SKM-1 treated with dmso at 0.1 percent for 144 hours (cell line): ENCODE results near the gene RSPO1.
"Not testable (repeated sequence)": the region's sequence is repeated elsewhere in the genome, so short reads cannot be mapped to it uniquely, and the experiment has no call there.

Source experiments
- DNase-seq: peaks from one replicate; lab custom pipeline; 2025; ENCODE audit not compliant: unreplicated experiment; lab: John Stamatoyannopoulos, UW

RSPO1 gene

DNA sequence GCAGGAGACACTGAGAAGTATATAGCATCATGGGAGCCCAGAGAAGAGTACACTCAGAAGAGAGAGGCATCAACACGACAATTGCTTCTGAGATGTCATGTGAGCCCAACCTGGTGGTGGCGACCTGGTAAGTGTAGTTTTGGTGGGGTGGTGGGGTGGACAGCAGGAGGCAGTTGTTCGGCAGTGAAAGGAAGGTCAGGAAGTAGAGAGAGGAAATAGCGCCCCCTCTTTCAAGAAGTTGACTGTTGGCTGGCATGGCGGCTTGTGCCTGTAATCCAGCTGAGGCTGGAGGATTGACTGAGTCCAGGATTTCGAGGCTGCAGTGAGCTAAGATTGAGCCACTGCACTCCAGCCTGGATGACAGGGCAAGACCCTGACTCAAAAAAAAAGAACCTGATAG, 12.6 kb downstream of the RSPO1 start:
- no peak for DNase-seq

DNA sequence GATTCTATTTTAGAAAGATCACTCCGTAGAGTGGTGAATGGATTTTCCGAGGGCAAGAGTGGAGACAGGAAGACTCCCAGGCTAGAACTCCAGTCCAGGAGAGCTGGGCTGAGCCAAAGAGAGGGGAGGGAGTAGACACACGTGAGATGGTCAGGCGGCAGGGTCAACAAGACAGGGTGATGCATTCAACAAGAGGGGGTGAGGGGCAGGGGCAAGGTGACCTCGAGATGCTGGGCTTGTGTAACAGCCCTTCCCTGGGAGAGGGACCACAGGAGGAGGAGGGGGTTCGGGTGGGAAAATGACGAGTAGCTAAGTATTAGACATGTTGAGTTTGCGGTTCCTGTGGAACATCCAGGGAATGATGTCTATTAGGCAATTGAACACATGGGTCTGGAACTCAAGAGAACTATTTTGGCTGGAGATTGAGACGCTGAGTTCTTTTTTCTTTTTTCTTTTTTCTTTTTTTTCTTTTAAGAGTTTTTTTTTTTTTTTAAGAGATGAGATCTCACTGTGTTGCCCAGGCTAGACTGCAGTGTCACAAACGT, 13.3 kb downstream of the RSPO1 start:
- DNase-seq = no peak

DNA sequence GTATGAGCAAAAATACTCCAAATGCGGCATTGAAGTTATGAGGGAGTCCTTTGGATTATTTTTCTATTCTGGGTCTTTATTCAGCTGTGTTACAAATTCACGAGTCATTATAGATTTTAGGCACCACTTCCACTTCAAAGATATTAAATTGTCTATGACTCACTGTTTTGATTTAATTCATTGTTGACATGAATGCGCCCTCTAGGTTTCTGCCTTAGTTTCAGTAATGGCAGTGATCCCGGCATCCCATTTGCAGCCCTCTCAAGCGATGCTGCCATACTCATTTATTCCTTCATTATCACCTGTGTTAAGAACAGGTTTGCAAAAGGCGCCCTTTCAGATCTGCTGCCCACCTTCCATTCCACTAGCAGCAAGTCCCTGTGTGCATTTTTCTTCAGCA, 14.0 kb downstream of the RSPO1 start:
- DNase-seq = no peak

DNA sequence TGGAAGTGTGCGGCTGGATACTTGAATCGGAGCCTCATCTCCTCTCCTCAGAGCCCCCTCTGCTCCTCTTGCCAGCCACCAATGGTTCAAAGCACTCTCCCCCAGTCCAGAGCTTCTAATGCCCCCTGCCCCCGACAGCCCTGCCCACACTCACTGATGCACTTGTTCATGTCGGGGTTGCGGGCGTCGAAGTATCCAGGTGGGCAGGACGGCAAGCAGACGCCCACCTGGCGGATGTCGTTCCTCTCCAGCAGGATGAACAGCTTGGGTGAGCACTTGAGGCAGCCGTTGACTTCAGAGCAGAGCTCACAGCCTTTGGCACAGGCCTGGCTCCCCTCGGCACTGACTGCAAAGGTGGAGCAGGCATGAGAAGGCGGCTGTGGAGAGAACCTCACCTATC, 18.4 kb downstream of the RSPO1 start:
- DNase-seq = no peak

DNA sequence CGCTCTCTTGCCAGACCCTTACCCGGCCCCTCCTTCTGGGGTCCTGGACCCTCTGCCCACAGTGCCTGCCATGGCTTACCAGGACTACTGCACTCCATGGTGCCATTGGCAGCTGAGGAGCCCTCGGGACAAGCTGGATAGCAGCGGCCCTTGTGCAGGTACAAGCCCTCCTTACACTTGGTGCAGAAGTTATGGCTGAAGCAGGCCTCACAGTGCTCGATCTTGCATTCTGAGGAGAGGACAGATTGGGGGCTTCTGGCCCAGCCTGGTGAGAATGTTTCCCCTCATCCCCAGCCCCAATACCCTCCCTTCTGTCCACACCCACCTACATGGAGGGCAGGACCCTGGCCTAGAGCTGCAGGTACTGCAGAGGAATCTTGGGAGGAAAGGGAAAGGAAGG, 20.6 kb downstream of the RSPO1 start:
- no peak for DNase-seq

DNA sequence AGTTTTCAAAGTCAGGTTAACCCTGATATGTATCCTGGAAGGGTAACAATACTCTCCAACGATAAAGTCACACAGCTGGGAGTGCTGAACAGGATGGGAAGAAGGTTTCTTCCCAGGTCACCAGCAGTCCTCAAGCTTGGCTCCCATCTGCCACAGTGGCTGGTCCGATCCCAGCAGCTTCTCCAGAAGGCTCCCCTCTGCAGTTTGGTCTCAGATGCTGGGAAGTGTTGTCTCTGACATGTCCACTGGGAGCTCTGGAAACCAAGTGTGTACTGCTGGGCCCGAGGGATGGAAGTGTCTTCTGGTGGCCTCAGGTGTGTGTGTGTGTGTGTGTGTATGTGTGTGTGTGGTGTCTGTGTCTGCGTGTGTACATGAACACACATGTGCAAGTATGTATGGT, 22.5 kb downstream of the RSPO1 start:
- no peak for DNase-seq

DNA sequence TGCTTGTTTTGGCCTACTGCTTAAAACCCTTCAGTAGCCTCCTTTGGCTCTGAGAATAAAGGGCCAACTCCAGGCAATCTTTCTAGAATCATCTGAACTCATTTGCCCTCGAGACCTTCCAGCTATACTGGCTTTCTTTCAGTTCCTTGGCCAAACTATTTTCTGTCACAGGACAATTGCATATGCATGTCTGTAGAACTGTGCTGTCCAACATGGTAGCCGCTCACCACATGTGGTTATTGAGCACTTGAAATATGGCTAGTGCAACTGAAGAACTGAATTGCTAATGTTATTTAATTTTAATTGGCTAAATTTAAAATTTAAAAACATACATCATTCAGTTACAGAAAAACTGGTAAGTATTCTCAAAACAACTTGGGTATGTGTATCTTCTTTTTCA, 24.7 kb downstream of the RSPO1 start:
- no peak for DNase-seq

DNA sequence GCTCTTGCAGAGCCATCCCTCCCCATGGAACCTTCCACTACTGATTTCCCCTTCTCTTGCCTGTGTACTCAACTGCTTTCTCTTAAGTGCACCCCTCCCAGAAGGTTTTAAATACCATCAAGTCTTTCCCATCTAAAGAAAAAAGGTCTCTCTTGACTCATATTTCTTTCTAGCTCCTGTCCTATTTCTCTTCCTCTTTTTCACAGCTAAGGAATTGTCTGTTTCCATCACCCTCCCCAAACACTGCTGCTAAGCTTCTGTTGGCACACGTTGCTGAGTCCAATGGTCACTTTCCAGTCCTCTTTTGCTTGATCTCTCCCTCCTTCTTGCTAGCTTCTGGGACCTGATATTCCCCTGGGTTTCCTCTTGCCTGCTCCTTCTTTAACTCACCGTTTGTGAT, 25.7 kb downstream of the RSPO1 start:
- no peak for DNase-seq

DNA sequence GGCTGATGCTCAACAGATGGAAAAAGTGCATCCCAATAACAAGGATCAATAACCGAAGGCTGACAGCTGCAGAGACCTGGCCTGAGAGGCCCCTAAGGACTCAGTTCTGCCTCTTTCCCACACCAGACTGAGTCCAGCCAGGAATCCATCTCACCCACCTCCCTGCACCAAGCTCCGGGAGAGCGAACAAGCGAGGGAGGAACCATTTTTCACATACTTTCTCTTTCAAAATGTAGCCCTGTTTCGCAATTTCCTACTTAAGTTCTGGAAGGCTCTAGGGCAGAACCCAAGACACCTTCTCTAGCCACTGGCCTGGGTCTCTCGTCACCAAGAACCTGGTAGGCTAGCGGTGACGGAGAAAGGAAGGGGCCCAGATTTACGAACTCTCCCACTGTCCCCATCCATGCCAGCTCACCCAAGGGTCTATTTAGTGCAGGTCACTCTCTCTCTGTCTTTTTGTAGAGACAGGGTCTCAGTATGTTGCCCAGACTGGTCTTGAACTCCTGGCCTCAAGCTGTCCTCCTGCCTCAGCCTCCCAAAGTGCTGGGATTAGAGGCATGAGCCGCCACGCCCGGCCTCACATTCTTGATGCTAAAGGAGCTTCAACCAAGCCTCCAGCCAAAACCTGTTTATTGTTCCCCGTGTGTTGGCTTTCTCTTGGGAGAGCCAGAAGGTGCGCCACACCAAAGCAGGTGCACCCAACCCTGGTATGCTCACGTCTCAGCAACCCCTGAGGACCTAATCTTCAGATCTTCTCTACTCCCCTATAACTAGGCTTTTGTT, 28.0 kb downstream of the RSPO1 start:
- no peak for DNase-seq

DNA sequence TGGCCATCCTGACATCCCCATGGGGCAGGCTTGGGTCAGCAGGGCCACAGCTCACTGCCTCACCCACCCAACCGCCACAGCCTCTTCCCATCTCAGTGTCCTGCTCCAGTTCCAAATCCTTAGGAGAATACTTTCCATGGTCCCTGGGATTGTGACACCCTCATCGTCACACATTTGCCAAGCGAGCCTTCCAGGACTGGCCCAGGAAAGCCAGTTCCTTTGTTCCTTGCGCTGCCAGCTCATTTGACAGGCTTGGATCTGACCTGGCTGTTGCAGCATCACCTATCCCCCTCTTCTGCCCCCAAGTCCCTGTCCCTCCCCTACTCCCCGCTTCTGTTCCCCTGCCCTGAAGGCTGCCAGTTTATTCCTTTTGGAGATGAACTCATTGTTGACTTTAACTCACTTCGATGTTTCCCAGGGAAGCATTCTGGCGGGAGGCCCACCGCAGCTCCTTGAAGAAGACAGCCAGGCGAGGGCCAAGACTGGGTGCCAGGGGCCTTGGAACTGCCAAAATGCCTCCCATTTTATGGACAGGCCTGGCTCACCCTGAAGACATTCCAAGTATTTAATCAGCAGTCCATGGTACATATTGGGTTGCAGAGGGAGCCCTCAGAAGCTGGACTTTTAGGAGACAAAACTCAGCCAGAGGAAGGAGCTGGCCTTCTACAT, 28.8 kb downstream of the RSPO1 start:
- DNase-seq = no peak

DNA sequence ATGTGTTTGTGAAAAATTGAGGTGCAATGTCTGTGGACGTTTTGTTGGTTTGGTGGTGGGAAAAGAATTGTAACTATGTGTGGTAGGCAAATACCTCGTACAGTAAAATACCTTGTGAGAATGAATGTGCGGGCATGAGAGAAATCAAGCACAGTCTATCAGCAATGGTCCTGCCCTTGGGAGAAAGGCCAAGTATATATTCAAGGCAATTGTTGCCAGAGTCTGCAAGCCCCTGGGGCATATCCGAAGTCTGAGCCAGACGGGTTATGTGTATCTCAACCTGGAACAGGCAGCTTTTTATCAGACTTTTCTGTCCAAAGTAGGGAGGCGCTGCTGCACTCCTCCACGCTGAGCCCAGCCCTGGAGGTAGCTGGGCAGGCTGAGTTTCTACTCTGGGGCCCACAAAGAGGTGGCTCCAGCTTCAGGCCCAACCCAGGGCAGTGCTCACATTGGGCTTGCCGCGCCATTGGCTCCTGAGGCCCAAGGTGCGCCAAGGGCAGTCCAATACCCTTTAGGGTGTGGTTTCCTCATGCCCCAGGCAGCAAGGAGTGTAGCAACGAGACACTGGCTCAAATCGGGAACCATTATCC, 29.5 kb downstream of the RSPO1 start:
- no peak for DNase-seq

DNA sequence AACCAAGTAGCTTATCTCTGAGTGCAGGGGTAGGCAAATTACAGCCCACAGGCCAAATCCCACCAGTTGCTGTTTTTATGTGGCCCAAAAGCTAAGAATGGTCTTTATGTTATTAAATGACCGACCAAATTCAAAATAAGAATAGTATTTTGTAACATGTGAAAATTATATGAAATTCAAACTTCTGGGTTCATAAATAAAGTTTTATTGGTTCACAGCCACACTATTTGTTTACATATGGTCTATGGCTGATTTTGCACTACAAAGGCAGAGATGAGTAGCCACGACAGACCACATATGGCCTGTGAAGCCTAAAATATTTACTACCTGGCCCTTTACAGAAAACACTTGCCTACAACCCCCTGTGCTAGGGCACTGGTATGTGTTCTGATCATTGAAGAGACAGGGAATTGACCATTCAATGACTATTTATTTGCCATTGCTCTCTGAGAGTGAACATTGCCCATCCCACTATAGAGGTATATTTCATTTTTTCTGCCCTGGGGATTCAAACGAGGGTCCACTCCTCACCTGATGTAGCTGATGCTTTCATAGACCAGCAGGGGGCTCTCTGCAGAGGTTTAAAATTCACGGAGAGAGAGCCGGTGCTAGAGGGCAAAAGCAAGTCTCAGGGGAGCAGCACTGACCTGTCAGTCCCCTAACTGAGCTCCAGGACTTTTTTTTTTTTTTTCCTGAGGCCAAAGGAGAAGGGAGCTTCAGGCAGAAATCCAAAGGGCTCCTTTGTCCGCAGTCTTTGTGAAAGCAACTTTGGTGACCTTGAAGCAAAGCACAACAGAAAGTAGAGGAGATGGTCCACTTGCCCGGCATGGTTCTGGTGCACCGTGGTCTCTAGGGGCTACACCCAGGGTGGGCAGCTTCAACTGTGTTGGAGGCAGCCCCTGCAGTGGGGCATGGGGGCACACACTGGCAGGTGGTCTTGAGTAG, 31.7 kb downstream of the RSPO1 start:
- peak; percentile 18 for DNase-seq

DNA sequence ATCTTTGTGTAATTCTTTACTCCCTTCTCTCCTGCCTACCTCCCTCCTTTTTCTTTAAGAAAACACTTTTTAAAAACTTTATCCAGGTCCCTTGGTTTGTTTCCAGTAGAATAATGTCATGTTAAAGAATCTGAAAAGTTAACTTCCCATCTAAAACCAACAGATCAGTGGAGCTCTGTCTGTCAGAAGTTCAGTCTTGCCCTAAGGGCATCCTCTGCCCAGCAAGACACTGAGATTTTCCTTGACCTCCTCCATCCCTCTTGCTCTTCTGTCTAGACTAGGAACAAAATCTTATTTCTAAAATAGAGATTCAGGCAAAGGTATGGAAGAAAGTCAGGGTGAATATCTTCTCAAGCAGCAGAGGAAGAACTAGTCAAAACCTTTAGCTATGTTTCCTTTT, 33.3 kb downstream of the RSPO1 start:
- DNase-seq = no peak

DNA sequence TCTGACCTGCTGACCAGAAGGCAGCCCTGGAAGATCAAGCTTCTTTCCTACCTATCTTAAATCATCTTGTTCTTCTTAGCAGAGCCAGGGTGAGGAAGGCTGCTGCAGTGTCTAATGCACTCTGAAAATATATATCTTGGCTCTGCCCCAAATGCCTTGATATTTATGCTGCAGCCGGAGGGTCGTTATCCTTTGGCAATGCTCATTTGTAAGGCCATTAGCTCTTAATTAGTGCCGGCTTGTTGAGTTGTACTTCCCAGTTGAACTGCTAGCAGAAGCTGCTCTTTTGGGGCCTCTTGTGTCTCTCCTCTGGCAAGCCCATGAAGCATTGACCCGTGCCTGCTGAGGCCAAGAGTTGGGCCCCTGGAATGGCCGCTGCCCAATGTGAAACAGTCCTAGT, 34.8 kb downstream of the RSPO1 start:
- DNase-seq = no peak

DNA sequence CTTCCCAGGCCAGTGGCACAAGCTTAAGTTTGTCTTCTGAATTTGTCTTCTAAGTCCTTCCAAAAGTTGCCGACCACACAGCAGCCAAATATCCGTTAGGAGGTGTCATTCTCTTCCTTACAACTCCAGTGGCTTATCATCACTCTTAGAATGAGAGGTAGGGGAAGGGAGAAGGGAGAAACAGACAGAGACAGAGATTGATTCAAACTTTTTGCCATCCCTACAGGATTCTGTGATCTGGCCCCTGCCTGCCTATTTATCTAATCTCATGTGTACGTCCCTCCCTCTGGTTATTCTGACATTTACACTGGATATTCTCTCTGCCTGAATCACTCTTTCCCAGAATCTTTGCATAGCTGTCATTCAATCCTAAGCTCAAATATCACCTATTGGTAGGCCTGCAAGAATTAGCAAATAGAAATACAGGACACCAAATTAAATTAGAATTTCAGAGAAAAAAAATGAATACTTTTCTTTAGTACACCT, 38.5 kb downstream of the RSPO1 start:
- DNase-seq = no peak

DNA sequence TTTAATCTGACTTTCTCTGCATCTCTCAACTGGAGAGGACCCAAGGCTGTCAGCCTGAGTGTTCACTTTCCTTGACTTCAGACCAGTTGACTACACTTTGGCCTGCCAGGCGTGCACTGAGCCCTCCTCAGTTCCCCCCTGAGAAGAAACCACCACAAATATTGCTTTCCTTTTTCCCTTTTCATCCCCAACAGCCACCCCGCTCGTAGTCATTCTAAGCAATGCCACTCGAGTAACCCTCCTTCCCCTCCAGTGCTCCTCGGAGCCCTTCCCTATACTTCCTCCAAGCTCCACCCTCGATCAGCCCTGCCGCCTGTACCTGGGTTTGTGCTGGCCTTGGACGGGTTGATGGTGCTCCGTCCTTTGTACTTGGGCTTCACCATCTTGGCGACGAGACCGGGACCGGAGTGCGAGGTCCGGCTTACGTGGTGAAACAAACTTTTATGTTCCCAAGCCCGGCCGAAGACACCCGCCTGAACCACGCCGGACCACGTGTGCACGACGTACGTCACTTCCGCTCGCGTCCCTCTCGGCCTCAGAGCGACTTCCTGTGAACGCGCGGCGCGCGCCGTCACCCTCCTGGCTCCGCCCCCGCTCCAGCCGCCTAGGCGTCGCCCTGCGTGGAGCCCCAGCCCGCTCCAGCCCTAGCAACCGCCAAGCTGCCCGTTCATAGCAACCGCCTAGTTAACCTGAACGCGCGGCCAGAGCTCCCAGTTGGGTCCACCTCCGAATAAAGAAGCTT, 39.1 kb downstream of the RSPO1 start, which contains the start of gene GNL2:
Gene GNL2, minus strand, starts transcription at position 498 of the 742 bp plus-strand sequence. Its CDS starts 115 bp downstream, at position 383.
- peak; percentile 88 for DNase-seq

DNA sequence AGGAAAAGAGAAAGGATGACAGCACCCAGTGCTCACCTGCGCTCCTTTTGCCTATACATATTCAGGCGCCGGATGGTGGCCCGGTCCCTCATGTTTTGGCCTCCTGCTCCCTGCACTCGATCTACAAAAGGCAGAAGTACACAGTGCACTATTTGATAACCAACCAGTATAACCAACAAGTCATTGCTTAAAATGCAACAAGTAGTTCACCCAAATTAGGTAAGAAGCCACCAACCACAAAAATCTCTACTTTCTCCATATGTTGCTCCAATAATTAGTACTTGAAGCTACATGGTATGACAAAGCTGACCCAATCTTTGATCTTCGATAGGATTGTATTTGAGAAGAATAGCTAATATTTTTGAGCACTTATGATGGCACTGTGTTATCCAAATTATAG, 41.0 kb downstream of the RSPO1 start:
- DNase-seq = no peak

DNA sequence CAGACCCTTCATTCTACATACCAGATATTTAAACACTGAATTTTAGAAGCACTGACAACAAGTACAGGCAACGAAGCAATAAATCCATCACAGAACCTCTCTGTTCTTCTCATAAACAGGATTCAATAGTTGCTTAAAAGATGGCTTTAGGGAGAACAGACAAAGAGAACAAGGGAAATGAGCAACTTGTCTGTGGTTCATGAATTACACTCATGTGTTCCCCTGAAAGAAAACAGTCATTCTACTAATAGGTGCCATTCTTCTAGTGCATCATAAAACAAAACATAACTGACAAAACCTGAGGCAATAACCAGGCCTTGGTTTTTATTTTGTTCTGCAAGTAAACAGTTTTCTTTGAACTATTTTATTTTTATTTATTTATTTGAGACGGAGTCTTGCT, 45.8 kb downstream of the RSPO1 start:
- DNase-seq = no peak

DNA sequence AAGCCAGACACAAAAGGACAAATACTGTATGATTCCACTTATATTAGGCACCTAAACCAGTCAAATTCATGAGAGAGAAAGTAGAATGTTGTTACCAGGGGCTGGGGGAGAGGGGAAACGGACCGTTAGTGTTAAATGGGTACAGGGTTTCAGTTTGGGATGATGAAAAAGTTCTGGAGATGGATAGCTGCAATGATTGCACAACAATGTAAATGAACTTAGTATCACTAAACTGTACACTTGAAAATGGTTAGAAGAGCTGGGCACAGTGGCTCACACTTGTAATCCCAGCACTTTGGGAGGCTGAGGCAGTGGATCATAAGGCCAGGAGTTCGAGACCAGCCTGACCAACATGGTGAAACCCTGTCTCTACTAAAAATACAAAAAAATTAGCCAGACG, 50.1 kb downstream of the RSPO1 start:
- DNase-seq = not testable (repeated sequence)

DNA sequence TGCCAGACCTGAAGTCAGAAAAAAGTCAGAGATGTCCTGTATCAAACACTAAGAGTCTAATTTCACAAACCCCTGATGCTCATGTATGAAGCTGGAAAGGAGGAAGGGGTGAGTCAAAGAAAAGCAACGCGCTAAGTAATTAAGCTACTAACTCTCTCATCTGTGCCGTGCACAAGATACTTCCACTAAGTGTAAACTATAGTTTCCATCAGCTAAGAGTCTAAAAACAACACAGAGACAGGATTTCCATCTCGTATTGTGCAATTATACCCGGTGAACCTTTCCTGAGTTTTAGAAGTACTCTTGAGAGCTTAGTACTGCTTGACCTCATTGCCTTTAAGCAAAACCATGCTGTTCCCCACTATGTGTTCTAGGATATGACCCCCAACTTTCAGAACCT, 59.0 kb downstream of the RSPO1 start:
- no peak for DNase-seq
